HG03558 (cell line): Measurements from ENCODE around the gene HOXA3.

Experiments used
- ATAC-seq: cut with Tn5 transposase; IDR thresholded peaks from one replicate; pipeline ENCODE4 v1.9.1; 2021; ENCODE audit warnings: moderate number of reproducible peaks; ENCODE audit not compliant: unreplicated experiment; ENCODE audit errors: extremely low read depth

Gene HOXA3

DNA sequence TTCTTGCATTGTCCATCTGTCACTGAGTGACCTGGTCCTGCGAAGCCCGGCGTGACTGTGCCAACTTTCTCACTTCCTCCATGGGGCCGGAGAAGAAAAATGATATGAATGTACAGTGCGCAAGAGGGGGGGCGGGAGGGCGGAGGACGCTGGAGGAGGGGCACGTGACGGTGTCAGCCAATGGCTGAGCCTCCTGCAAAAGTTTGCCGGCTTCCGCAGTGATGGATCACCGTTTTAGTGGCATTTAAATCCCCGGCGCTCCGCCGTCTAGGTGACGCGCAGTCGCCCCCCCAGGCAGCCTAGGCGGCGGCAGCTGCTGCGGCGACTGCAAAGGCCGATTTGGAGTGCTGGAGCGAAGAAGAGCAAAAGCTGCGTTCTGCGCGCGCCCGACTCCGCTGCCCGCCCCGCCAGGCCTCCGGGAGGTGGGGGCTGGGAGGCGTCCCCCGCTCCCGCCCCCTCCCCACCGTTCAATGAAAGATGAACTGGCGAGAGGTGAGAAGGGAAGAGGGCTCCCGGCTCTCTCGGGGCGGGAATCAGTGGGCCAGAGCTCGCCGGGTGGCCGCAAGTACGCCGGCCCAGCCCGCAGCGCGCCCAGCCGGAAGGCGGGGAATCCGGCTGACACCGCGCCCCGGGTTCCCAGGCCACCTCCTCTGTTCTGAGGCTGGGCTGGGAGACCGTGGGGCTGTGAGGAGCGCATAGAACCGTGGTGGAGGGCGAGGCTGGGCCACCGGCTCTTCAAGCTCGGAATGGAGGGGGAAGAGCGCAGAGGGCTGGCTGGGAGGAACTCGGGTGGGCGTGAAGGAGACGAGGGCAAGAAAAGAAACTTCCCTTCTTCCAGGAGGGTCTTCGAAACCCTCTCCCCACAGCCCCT lies 56.3 kb downstream of the HOXA3 start, which contains the start of gene HOXA1:
TSS of gene HOXA1 (minus strand) at position 104 of the 871 bp plus-strand sequence. CDS start at position 16, 88 bp downstream.
- ATAC-seq = no peak

DNA sequence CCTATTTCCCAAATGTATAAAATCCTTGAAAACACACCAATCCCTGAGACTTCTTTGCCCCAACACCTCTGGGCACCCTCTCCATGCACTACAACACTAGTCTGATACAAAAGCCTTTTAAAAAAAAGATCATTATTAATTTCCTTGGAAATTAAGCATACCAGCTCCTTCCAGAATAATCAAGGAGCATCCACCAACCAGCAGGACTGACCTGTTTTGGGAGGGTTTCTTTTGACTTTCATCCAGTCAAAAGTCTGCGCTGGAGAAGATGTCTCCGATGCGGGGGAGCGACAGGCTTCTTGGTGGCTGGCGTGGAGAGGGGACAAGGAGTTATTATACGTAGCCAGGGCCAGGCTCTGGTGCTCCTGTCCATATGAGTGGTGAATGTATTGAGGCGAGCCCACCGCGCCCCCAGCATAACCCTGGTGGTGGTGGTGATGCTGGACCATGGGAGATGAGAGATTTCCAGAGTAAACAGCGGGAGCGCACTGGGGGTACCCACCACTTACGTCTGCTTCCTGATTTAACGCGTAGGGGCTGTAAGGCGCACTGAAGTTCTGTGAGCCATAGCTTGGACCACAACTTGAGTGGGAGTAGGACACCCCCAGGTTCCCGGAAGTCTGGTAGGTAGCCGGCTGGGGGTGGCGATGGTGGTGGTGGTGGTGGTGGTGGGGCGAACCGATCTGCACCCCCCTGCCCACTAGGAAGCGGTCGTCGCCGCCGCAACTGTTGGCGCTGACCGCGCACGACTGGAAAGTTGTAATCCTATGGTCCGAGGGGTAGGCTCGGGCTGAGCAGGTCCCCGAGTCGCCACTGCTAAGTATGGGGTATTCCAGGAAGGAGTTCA lies 57.1 kb downstream of the HOXA3 start:
- ATAC-seq = no peak

DNA sequence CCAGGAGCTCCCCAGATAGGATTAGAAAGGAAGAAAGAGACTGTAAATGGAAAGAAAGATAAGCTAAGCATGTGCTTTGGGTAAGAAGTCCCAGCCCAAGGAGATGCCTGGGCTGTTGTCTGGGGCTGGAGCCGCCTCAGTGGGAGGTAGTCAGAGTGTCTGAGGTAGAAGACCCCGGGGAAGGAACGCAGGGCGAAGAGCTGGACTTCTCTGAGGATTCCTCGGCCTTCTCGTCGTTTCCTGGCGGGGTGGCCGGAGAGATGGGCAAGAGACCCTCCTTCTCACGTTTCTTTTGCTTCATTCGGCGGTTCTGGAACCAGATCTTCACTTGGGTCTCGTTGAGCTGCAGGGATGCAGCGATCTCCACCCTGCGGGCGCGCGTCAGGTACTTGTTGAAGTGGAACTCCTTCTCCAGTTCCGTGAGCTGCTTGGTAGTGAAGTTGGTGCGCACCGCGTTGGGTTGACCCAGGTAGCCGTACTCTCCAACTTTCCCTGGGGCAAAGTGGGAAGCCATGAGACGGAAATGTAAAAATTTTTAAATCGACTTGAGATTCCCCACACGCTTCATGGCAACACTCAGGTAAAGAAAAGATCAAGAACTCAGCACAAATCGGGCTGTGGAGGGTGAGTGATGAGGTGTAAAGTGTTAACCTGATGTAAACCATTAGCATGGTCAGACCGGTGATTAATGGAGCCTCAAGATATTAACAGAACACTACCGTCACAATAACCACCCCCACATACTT lies 57.9 kb downstream of the HOXA3 start:
- no peak for ATAC-seq

DNA sequence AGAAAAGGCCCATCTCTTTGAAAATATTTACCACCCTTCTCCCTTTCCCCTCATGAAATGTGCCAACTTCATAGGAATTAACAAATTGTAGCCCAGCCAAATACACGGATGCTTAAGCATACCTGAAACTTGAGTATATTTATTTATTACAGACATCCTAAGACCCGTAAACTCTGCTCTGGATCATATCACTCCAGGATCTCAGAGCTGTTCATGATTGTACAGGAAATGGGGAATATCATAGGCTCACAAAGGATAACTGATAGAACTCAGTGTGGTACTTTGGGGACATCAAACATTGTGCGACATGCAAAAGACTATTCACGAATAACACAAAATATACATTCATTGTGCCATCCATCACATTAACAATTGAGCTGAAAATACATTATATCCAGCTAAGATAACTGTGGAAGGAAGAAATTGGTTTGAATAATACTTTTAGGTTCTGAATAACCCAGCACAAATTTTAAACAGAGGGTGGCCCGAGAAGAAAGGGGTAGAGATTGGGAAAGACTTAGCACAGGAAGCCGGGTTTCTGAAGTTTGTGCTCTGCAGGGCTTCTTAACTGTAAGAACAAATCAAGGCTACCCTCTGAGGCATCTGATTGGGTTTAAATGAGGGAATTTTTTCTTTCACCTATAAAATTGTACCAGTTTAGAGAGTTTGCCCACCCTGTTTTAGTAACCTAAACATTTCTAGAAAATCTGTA lies 59.0 kb downstream of the HOXA3 start:
- ATAC-seq = no peak

DNA sequence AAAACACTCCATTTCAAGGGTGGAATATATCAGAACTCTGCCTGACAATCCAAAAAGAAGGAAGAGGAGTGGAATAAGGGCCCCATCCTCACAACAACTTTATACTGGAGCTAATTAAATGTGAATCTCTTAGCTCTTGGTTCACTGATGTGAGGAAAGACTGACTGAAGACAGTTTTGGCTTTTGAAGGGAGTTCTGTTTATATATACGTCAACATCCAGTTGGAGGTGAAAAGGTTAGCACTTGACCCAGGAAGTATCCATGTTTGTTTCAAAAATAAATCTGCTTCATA lies 59.6 kb downstream of the HOXA3 start:
- no peak for ATAC-seq

DNA sequence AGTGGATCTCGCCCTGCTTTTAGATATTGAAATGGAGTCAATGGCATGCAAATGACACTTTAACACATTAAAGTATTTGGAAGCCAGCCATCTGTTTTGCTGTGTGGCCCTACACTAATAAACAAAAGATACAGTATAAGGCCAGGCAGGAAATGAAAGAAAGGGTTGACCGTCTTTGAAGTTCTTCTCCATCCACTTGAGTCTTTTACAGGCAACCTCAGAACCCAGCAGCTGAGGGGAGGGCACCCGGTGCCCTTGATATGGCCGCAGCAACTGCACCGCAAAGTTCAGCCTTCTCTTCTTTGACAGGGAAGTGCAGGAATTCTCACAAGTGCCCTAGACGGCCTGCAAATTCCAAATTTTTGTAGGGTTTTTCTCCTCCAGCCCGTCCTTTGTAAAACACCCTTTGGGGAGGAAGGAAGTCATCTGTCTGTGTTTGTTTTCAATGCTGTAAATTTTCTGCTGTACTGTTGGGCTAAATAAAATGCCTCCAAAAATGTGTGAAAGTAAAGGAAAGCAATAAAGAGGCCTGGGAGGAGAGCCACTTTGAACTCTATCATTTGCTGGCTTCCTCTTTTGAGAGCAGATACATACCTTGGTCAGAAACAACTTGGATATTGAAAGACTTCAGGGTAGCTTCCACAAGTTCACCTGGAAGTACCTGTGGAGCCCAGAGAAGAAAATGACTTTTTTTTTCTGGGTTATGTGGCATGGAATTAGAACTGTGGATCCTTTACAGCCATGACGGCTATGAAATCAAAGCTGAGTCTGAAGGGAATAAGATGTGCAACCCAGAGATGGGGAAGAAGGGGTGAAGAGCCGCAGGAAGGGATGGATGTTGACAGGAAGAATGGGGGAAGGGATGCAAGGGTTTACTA lies 60.2 kb downstream of the HOXA3 start:
- ATAC-seq = no peak

DNA sequence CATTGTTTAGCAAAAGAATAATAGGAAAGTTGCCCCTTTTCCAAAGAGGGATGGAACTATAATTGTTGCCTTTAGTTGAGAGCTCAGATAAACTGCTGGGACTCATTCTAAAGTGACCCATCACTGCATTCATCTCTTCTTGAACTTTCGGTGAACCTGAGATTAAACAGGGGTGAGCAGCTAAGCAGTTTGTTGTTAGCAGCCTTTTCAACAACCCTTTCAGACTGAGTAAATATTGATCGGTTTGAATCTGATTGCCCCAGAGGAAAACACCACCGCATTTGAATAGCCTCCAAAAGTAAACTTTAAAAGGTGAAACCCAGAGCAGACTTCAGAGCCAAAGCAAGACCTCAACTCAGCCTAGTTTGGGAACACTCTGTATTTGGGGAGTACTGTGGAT lies 61.3 kb downstream of the HOXA3 start:
- no peak for ATAC-seq

DNA sequence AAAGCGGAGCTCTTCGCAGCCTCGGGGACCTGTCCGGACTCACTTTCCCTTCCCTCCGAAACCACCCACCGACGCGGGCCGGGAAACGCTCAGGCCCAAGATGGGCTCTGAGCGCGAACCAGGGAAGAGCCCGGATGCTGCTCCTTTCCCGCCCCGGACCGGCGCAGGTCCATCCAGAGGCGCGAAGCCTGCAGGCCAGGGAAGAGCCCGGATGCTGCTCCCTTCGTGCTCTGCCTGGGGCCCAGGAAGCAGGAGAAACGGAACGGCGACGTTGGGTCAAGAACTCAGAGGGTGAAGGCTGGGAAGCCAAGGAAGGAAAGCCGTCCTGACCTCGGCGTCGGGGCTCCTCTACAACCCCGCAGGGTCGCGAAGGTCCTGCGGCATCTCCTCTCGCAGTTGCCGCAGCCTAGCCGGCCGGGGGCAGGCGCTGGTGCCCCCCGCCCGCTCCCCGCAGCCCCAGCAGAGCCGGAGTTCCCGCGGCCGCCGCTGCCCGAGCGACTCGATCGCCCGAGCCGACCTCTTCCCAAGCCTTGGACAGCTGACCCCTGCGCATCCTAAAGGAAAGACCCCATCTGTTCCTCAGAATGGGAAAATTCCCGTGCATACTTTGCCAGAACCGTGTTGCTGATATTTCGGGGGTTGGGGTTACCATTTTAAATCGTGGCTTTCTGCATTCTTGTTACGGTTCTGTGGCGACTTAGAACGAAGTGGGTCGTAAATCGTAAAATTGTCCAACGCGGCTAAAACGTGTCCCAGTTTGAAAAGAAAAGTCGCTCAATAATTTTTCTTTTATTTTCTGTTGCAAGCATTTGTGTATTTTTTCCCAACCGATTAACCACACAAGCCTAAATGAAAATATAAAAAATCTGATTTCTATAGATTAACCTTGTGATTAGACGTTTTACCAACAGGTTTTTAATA lies 64.1 kb downstream of the HOXA3 start:
- ATAC-seq = no peak

DNA sequence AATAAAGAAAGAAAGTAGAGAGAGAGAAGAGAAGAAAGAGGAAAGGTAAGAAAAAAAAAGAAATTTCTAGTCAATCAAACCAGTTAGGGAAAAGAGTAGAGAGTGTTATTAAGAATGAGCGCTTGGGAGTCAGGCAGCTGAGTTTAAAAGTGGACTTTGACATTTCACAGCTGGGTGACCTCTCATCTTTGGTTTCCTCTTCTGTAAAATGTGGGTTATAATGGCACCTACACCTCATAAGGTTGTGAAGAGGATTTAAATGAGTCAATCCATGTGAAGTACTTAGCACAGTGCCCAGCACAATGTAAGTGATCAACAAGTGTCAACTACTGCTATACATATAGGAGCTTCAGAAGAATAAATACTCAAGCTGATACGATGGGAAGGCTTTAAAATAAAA lies 68.7 kb downstream of the HOXA3 start:
- ATAC-seq = no peak

DNA sequence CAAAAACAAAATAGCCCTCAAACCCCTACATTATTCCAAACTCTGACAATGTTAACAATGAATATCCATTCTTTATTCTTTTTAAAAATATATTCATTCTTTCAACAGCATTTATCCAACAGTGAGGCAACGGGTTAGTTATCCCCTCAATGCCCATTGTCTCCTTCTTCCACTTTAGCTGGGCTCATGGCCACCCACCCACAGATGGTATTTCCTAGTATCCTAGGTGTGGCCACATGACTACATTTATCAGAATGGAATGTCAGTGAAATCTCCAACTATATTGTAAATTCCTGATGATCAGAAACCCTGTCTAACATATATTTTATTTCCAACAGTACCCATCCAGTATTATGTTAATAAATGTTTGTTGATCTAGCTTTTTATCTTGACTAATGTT lies 70.2 kb downstream of the HOXA3 start:
- ATAC-seq = no peak

DNA sequence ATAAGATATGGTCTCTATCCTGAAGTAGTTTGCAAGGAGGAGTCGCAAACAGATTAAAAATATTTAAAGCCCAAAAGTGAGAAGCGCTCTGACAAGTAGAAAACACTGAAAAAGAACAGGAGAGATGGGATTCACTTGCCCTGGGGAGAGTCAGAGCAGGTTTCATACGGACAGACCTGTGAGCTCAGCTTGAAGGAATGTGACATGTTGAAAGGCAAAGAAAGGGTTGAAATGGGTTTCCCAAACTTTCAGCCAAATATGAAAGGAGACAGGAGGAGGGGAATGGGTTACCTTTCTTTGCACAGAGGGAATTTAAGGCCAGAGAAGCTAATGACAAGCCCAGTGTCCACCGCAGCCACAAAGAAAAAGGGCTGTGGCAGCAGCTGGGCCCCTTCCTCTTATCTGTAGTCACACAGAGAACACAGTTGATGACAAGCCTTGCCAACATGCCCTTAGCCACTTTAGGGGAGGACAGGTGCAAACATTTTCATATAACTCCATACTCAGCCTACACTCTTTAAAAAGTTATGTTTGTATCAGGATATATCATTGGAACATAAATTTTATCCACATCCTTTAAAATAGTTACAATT lies 71.4 kb downstream of the HOXA3 start:
- no peak for ATAC-seq

DNA sequence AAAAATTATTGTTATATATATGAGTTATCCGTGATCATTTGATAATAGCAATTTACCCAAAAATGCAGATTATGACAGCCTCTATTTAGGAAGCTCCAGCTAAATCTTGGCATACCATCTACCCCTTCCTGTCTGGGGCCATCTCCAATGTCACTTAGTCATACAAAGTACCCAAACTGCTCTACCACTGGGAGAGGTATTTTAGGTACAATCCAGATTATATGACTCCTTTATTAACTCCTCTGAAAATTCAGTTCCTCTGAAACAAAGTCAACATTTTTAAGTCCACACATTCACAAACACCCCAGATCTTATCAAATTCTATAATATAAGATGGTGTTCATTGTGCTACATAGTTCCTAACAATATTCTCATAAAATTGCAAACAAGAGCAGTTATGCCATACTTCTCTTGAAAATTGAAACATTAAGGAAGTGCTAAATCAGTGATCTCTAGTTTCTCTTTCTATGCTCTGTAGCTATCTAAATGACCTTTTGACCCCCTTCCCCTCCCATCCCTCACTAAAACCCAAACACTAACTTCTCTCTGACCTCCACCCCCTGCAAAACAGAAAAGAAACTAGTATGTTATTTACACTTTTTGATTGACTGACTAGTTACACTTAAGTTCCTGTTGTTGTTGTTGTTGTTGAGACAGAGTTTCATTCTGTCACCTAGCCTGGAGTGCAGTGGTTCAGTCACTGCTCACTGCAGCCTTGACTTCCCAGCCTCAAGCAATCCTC lies 73.0 kb downstream of the HOXA3 start:
- no peak for ATAC-seq

DNA sequence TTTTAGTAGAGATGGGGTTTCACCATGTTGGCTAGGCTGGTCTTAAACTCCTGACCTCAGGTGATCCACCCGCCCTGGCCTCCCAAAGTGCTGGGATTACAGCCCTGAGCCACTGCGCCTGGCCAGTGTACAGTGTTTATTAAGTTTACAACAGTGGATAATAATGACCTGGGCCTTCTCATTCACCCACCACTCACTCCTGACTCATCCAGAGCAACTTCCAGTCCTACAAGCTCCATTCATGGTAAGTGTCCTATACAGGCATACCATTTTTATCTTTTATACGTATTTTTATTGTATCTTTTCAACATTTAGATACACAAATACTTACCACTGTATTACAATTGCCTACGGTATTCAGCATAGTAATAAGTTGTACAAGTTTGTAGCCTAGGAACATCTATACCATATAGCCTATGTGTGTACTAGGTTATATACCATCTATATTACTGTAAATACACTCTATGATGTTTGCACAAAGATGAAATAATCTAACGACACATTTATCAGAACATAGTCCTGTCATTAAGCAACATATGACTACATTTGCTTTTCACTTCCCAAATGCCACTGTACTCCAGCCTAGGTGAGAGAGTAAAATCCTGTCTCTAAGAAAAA lies 73.7 kb downstream of the HOXA3 start:
- ATAC-seq = no peak

DNA sequence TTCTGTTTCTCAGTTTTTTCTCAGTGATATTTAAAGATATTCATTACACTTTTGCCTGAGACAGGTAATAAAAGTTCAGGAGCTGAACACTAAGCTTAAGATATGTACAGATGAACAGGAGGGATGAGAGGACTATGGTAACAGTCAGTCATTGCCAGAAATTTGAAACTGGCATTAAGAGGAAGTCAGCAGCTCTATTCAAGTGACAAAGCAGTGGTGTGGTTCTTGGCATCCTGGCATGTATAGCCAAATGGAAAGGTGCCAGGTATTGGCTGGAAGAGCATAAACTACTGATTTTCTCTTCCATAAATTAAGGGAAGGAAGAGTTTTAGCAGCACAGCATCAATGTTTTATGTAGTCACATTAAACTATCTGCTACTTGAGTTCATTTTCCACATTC lies 79.3 kb downstream of the HOXA3 start:
- no peak for ATAC-seq

DNA sequence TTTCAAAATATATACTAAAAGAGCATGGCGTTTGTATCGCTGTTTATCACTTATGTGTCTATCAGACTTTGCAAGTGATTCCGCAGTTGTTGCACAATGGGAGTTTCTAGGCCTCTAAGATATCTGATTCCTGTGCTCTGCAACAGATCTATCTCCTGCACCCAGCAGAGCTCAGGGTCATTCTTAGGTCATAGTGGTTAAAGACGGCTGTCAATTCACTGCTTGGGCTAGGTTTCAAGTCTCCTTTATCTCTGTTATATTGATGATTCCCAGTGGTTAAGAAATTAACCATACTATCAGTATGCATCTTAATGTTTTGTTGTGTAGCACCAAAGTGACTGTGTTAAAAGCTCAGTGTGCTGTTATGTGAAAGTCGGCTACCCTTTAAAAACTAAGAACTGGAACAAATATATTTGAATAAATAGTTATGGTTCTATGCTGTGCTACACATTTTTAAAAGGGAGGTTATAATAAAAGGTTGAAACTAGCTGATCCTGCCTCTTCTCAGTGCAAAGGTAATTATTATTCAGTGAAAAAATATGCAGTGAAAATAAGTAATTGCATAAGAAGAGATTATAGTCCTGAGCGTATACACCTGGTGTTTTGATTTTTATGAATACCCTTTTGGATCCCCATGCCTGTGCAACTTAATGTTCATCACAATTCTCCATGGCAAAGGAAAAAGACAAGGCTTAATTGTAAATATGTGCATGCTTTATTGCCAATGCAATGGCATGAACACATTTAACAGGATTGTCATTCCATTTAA lies 80.6 kb downstream of the HOXA3 start:
- no peak for ATAC-seq

DNA sequence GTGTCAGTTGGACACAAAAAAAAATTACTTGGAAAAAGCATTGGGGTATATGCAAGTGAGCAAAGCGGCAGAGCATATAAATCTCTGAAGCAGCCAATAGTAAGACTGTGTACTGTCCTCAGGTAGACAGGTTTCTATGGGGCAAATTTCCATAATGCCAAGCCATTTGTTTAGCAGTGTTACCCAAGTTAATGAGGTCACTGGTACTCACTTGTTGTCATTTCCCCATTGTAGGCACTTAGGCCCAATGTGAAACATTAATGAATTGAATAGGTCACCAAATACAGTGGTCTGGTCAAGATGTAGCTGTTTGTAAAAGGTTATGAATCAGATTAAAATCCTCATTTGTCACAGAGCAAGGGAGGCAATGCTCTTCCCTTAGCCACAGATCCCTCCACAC lies 84.1 kb downstream of the HOXA3 start:
- no peak for ATAC-seq
